ENCODE data around the gene CWC25. TPM values are rescaled to one million over a fixed set of nuclear protein-coding genes. Genes with fewer than 3 reads are reported as not detected.

Gene CWC25
- total and polyA plus RNA-seq, 2 of the 13 experiments (the other 11 are each of a cell fraction or from before 2014, with no cell fraction given), result 15.6 to 22.7 TPM

DNA sequence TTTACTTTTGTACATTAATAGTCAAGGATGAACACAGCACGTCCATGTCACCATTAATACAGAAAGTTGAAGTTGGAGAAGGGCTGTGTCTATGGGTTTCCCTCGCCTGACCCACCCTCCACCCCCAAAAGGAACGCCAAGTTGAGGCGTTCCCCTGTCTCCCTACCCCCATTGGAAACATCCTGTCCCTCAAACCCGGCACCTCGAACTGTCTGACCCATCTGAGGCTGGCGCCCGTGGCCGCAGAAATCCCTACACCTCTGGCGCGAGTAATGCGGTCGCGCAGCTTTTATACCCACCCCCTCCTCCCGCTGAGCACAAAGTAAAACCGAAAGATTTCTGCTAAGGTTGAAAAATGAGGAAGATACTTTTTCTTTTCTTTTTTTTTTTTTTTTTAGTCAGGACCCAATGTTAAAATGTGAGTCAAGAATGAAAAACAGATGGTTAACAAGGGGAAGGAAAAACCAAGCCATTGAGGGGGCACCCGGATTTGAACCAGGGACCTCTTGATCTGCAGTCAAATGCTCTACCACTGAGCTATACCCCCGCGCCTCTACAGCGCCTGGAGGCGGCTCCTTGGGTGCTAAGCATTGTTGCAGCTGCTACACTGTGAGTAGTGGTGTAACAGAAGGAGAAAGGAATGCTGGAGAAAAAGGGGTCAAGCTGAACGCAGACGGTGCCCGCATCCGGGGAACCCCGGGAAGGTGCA is 43.9 kb upstream of the CWC25 start (continued):
- TF ChIP-seq BCL3 (CRISPR knock-in tag; IDR thresholded peaks at IDR 0.05), result 0 out of 2 replicates have a peak, but pooled peaks have one; percentile 37
- 0 out of 2 replicates have a peak, but pooled peaks have one; percentile 16 for TF ChIP-seq MAZ (IDR thresholded peaks at IDR 0.05; ENCODE audit: borderline replicate concordance, low read depth, low read length)
- TF ChIP-seq MAZ (CRISPR knock-in tag; IDR thresholded peaks at IDR 0.05; ENCODE audit: low read depth), result no peak
- TF ChIP-seq ZNF431 (CRISPR knock-in tag; IDR thresholded peaks at IDR 0.05; ENCODE audit: borderline replicate concordance, low read depth), result peak; percentile 41; the same call in 1 of the 2 replicates
- TF ChIP-seq ZHX2 (IDR thresholded peaks at IDR 0.05; ENCODE audit: low read depth), result no peak
- peak; percentile 40; the same call in 1 of the 2 replicates for TF ChIP-seq ZHX2 (CRISPR knock-in tag; IDR thresholded peaks at IDR 0.05; ENCODE audit: borderline replicate concordance)
- TF ChIP-seq KDM1A (CRISPR knock-in tag; IDR thresholded peaks at IDR 0.05), result no peak
- peak; percentile 46; the same call in 1 of the 2 replicates for TF ChIP-seq ZNF446 (CRISPR knock-in tag; IDR thresholded peaks at IDR 0.05)
- 0 out of 2 replicates have a peak, but pooled peaks have one; percentile 8 for TF ChIP-seq ZNF263 (CRISPR knock-in tag; IDR thresholded peaks at IDR 0.05)
- TF ChIP-seq KDM4B (CRISPR knock-in tag; IDR thresholded peaks at IDR 0.05), result 0 out of 2 replicates have a peak, but pooled peaks have one; percentile 51
- 0 out of 2 replicates have a peak, but pooled peaks have one; percentile 32 for TF ChIP-seq CBFB (CRISPR knock-in tag; IDR thresholded peaks at IDR 0.05)
- peak; percentile 85 for TF ChIP-seq ZNF746 (CRISPR knock-in tag; IDR thresholded peaks at IDR 0.05)
- TF ChIP-seq, protein P1, sequence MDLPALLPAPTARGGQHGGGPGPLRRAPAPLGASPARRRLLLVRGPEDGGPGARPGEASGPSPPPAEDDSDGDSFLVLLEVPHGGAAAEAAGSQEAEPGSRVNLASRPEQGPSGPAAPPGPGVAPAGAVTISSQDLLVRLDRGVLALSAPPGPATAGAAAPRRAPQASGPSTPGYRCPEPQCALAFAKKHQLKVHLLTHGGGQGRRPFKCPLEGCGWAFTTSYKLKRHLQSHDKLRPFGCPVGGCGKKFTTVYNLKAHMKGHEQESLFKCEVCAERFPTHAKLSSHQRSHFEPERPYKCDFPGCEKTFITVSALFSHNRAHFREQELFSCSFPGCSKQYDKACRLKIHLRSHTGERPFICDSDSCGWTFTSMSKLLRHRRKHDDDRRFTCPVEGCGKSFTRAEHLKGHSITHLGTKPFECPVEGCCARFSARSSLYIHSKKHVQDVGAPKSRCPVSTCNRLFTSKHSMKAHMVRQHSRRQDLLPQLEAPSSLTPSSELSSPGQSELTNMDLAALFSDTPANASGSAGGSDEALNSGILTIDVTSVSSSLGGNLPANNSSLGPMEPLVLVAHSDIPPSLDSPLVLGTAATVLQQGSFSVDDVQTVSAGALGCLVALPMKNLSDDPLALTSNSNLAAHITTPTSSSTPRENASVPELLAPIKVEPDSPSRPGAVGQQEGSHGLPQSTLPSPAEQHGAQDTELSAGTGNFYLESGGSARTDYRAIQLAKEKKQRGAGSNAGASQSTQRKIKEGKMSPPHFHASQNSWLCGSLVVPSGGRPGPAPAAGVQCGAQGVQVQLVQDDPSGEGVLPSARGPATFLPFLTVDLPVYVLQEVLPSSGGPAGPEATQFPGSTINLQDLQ (CRISPR knock-in tag; IDR thresholded peaks at IDR 0.05), result no peak; the same call in 1 of the 2 replicates
- peak; percentile 84; the same call in 1 of the 2 replicates for TF ChIP-seq ZKSCAN8 (CRISPR knock-in tag; IDR thresholded peaks at IDR 0.05; ENCODE audit: borderline replicate concordance)
- TF ChIP-seq ZNF644 (CRISPR knock-in tag; IDR thresholded peaks at IDR 0.05; ENCODE audit: low read depth), result no peak
- peak; percentile 5; the same call in 1 of the 2 replicates for TF ChIP-seq STAG1 (CRISPR knock-in tag; IDR thresholded peaks at IDR 0.05)
- TF ChIP-seq, protein P2, sequence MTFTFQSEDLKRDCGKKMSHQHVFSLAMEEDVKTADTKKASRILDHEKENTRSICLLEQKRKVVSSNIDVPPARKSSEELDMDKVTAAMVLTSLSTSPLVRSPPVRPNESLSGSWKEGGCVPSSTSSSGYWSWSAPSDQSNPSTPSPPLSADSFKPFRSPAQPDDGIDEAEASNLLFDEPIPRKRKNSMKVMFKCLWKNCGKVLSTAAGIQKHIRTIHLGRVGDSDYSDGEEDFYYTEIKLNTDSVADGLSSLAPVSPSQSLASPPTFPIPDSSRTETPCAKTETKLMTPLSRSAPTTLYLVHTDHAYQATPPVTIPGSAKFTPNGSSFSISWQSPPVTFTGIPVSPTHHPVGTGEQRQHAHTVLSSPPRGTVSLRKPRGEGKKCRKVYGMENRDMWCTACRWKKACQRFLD (CRISPR knock-in tag; IDR thresholded peaks at IDR 0.05; ENCODE audit: borderline replicate concordance), result no peak
- peak; percentile 74; the same call in 1 of the 2 replicates for TF ChIP-seq MIER3 (CRISPR knock-in tag; IDR thresholded peaks at IDR 0.05; ENCODE audit: borderline replicate concordance)

All from HepG2 (cell line).